Loucy (cell line): ENCODE results near the gene RNF130.

Source experiments
- H2AFZ ChIP-seq: fragments of 200-600 bp; sonication (generic); 2 replicates; pipeline ENCODE4 v1.6.0; 2016; ENCODE audit warnings: antibody characterized with exemption, mild to moderate bottlenecking, low read length, moderate library complexity
- H3F3A ChIP-seq: fragments of 200-600 bp; 2 replicates; pipeline ENCODE4 v1.6.0; 2016; ENCODE audit warnings: antibody characterized with exemption, low read depth, mild to moderate bottlenecking
- H3K27me3 ChIP-seq: fragments of 200-600 bp; sonication (generic); 2 replicates; pipeline ENCODE4 v1.6.1; 2014; ENCODE audit warnings: low read length, mild to moderate bottlenecking; ENCODE audit not compliant: insufficient read depth, poor library complexity, severe bottlenecking
- H3K36me3 ChIP-seq: fragments of 200-600 bp; sonication (generic); 2 replicates; pipeline ENCODE4 v1.6.1; 2016; ENCODE audit warnings: low read length; ENCODE audit not compliant: insufficient read depth
- H3K4me1 ChIP-seq: fragments of 200-600 bp; sonication (generic); 2 replicates; pipeline ENCODE4 v1.5.1; 2014; ENCODE audit warnings: low read length, mild to moderate bottlenecking; ENCODE audit not compliant: insufficient read depth, poor library complexity, severe bottlenecking
- H3K4me2 ChIP-seq: fragments of 200-600 bp; sonication (generic); 2 replicates; pipeline ENCODE4 v1.6.0; 2014; ENCODE audit warnings: antibody characterized with exemption, low read length, low read depth, mild to moderate bottlenecking; ENCODE audit not compliant: poor library complexity, severe bottlenecking
- H3K4me3 ChIP-seq: fragments of 200-600 bp; sonication (generic); 2 replicates; pipeline ENCODE4 v1.5.1; 2014; ENCODE audit warnings: low read length, mild to moderate bottlenecking, mixed read lengths; ENCODE audit not compliant: poor library complexity, severe bottlenecking
- H3K79me2 ChIP-seq: fragments of 200-600 bp; sonication (generic); 2 replicates; pipeline ENCODE4 v1.6.1; 2014; ENCODE audit warnings: low read length; ENCODE audit not compliant: insufficient read depth
- H3K9ac ChIP-seq: fragments of 200-600 bp; sonication (generic); 2 replicates; pipeline ENCODE4 v1.6.0; 2014; ENCODE audit warnings: mild to moderate bottlenecking, low read depth, low read length, moderate library complexity; ENCODE audit not compliant: poor library complexity, severe bottlenecking
- H3K9me2 ChIP-seq: fragments of 200-600 bp; sonication (generic); replicated peaks from 2 replicates; pipeline ENCODE4 v1.6.1; 2016; ENCODE audit warnings: low read depth, low read length, mixed read lengths
- H3K9me3 ChIP-seq: fragments of 200-600 bp; sonication (generic); 2 replicates; pipeline ENCODE4 v1.6.1; 2014; ENCODE audit warnings: mild to moderate bottlenecking, antibody characterized with exemption, low read length, low read depth; ENCODE audit not compliant: insufficient read depth
- H4K20me1 ChIP-seq: fragments of 200-600 bp; sonication (generic); 2 replicates; pipeline ENCODE4 v1.6.0; 2014; ENCODE audit warnings: antibody characterized with exemption, low read length, mild to moderate bottlenecking; ENCODE audit not compliant: insufficient read depth, poor library complexity, severe bottlenecking
- CTCF ChIP-seq: fragments of 200-600 bp; sonication (generic); conservative IDR thresholded peaks from 2 replicates; pipeline ENCODE4 v1.5.1; 2014; ENCODE audit warnings: mild to moderate bottlenecking, antibody characterized with exemption, low read length
- EZH2phosphoT487 ChIP-seq: fragments of 200-600 bp; IDR thresholded peaks from 2 replicates; pipeline ENCODE4 v1.6.1; 2018; ENCODE audit warnings: antibody characterized with exemption, mild to moderate bottlenecking, moderate library complexity, borderline replicate concordance

Gene RNF130

GRCh38 chr5:180045889-180046499, 25.6 kb downstream of the RNF130 start:
- Histone ChIP-seq H3F3A (no peaks in the 10 kb centered on the region), H3K9ac (no peak overlapping the region), H3K9me2 (no peaks in the 10 kb centered on the region), H3K9me3 (no peaks in the 10 kb centered on the region), H3K36me3 (no peaks in the 10 kb centered on the region; the same call in 1 of the 2 replicates), H3K4me1 (peaks cover 32% of the 10 kb centered on the region), H3K79me2 (peaks cover 93% of the 10 kb centered on the region), H3K4me2 (no peak overlapping the region), H3K4me3 (no peak overlapping the region), H3K27me3 (no peaks in the 10 kb centered on the region), H4K20me1 (peaks cover 6% of the 10 kb centered on the region), H2AFZ (no peak overlapping the region)
- TF ChIP-seq CTCF, result no peak

GRCh38 chr5:180043377-180043776, 28.2 kb downstream of the RNF130 start:
- H3K4me2 ChIP-seq, result no peak overlapping the region
- no peaks in the 10 kb centered on the region for H3K9me2 ChIP-seq
- TF ChIP-seq EZH2phosphoT487, result no peak
- no peak for TF ChIP-seq CTCF
- no peaks in the 10 kb centered on the region for H3K27me3 ChIP-seq
- H3F3A ChIP-seq, result no peaks in the 10 kb centered on the region
- H3K9ac ChIP-seq, result no peak overlapping the region
- no peak overlapping the region for H3K4me3 ChIP-seq
- H2AFZ ChIP-seq, result no peak overlapping the region
- no peaks in the 10 kb centered on the region for H3K9me3 ChIP-seq
- no peaks in the 10 kb centered on the region for H4K20me1 ChIP-seq
- peaks cover 18% of the 10 kb centered on the region; the same call in 1 of the 2 replicates for H3K36me3 ChIP-seq
- H3K79me2 ChIP-seq, result peaks cover 82% of the 10 kb centered on the region
- H3K4me1 ChIP-seq, result peaks cover 8% of the 10 kb centered on the region

GRCh38 chr5:180041301-180042274, 30.0 kb downstream of the RNF130 start:
- Histone ChIP-seq H3K4me3 (no peak overlapping the region), H3K79me2 (peaks cover 64% of the 10 kb centered on the region), H3F3A (no peaks in the 10 kb centered on the region), H4K20me1 (no peaks in the 10 kb centered on the region), H3K27me3 (no peaks in the 10 kb centered on the region), H3K4me1 (no peaks in the 10 kb centered on the region), H3K9me3 (no peaks in the 10 kb centered on the region), H2AFZ (no peak overlapping the region), H3K36me3 (peaks cover 35% of the 10 kb centered on the region; the same call in 1 of the 2 replicates), H3K4me2 (no peak overlapping the region), H3K9me2 (no peaks in the 10 kb centered on the region), H3K9ac (no peak overlapping the region)
- TF ChIP-seq CTCF (no peak), EZH2phosphoT487 (no peak)
